Liver (tissue), 9 donors: Measurements from ENCODE around the gene ATP10D. TPM values are rescaled to one million over a fixed set of nuclear protein-coding genes. Genes with fewer than 3 reads are reported as not detected.
"Not testable (repeated sequence)": the region's sequence is repeated elsewhere in the genome, so short reads cannot be mapped to it uniquely, and the experiment has no call there.

Source experiments
- DNase-seq: peaks from one replicate; pipeline ENCODE4 v3.0.0-alpha.2; 2017; ENCODE audit warnings: low spot score
- H3K27ac ChIP-seq, 2 donors: one replicate each; pipeline ENCODE4 v1.7.0; 2013; ENCODE audit warnings: inconsistent platforms in 2 of 2, low read length in 2 of 2, control low read depth in 1 of 2, low read depth in 1 of 2, mild to moderate bottlenecking in 1 of 2
- H3K27me3 ChIP-seq, 4 donors: one replicate each; pipeline versions ENCODE4 v1.6.1 to v1.7.0; 2013; ENCODE audit warnings: low read length in 3 of 4, inconsistent platforms in 1 of 4, mild to moderate bottlenecking in 1 of 4, moderate library complexity in 1 of 4; ENCODE audit not compliant: control insufficient read depth in 4 of 4, insufficient read depth in 4 of 4
- H3K36me3 ChIP-seq, 4 donors: one replicate each; pipeline versions ENCODE4 v1.6.1 to v1.7.0; 2013; ENCODE audit warnings: low read length in 3 of 4, mild to moderate bottlenecking in 3 of 4, low read depth in 1 of 4, moderate library complexity in 1 of 4; ENCODE audit not compliant: control insufficient read depth in 4 of 4, insufficient read depth in 3 of 4
- H3K4me1 ChIP-seq, 4 donors: one replicate each; pipeline versions ENCODE4 v1.6.1 to v1.7.0; 2013; ENCODE audit warnings: low read length in 3 of 4, mild to moderate bottlenecking in 3 of 4, moderate library complexity in 1 of 4; ENCODE audit not compliant: control insufficient read depth in 4 of 4, insufficient read depth in 4 of 4
- H3K4me3 ChIP-seq, 3 donors: one replicate each; pipeline versions ENCODE4 v1.6.1 to v1.7.0; 2013; ENCODE audit warnings: low read length in 3 of 3, control low read depth in 1 of 3, low read depth in 1 of 3, mild to moderate bottlenecking in 1 of 3
- H3K9ac ChIP-seq, 2 donors: one replicate each; pipeline ENCODE4 v1.7.0; 2013; ENCODE audit warnings: low read length in 2 of 2, mild to moderate bottlenecking in 2 of 2, moderate library complexity in 2 of 2, control low read depth in 1 of 2, low read depth in 1 of 2
- H3K9me3 ChIP-seq, 4 donors: one replicate each; pipeline versions ENCODE4 v1.6.1 to v1.7.0; 2013; ENCODE audit warnings: low read length in 3 of 4; ENCODE audit not compliant: control insufficient read depth in 4 of 4
- CTCF ChIP-seq: fragments of 150-350 bp; IDR thresholded peaks from 2 replicates; pipeline ENCODE4 v1.5.1; 2017; ENCODE audit warnings: improper control_type of control experiment, low read depth, low read length; ENCODE audit not compliant: missing input control
- EGR1 ChIP-seq, 2 donors: IDR thresholded peaks; 2 replicates each; pipeline ENCODE4 v1.6.1; 2016 to 2018; ENCODE audit warnings: antibody characterized with exemption in 2 of 2, low read depth in 2 of 2
- FOXA1 ChIP-seq: IDR thresholded peaks from 2 replicates; pipeline ENCODE4 v1.6.1; 2016; ENCODE audit warnings: antibody characterized with exemption
- FOXA2 ChIP-seq: IDR thresholded peaks from 2 replicates; pipeline ENCODE4 v1.6.1; 2016; ENCODE audit warnings: antibody characterized with exemption
- GABPA ChIP-seq, 2 donors: IDR thresholded peaks in 1 of 2; conservative IDR thresholded peaks in 1 of 2; 2 replicates each; pipeline ENCODE4 v1.6.1; 2016; ENCODE audit warnings: antibody characterized with exemption in 2 of 2, mild to moderate bottlenecking in 1 of 2, moderate library complexity in 1 of 2
- HNF4A ChIP-seq, 2 donors: conservative IDR thresholded peaks; 2 replicates each; pipeline ENCODE4 v1.6.1; 2016; ENCODE audit warnings: antibody characterized with exemption in 2 of 2, mild to moderate bottlenecking in 2 of 2
- HNF4G ChIP-seq: IDR thresholded peaks from 2 replicates; pipeline ENCODE4 v1.6.1; 2016; ENCODE audit warnings: antibody characterized with exemption
- JUND ChIP-seq, 2 donors: IDR thresholded peaks; 2 replicates each; pipeline ENCODE4 v1.6.1; 2016; ENCODE audit warnings: antibody characterized with exemption in 2 of 2
- RAD21 ChIP-seq, 2 donors: IDR thresholded peaks; 2 replicates each; pipeline ENCODE4 v1.6.1; 2016; ENCODE audit warnings: antibody characterized with exemption in 2 of 2, mild to moderate bottlenecking in 2 of 2
- REST ChIP-seq: IDR thresholded peaks from 2 replicates; pipeline ENCODE4 v1.6.1; 2016; ENCODE audit warnings: antibody characterized with exemption, mild to moderate bottlenecking
- RXRA ChIP-seq, 2 donors: IDR thresholded peaks; 2 replicates each; pipeline ENCODE4 v1.6.1; 2017 to 2018; ENCODE audit warnings: antibody characterized with exemption in 2 of 2, mild to moderate bottlenecking in 1 of 2
- SP1 ChIP-seq: IDR thresholded peaks from 2 replicates; pipeline ENCODE4 v1.6.1; 2018; ENCODE audit warnings: antibody characterized with exemption, mild to moderate bottlenecking
- TAF1 ChIP-seq: conservative IDR thresholded peaks from 2 replicates; pipeline ENCODE4 v1.6.1; 2016; ENCODE audit warnings: antibody characterized with exemption, mild to moderate bottlenecking
- YY1 ChIP-seq: IDR thresholded peaks from 2 replicates; pipeline ENCODE4 v1.6.1; 2016; ENCODE audit warnings: antibody characterized with exemption, mild to moderate bottlenecking
- ZBTB33 ChIP-seq: IDR thresholded peaks from 2 replicates; pipeline ENCODE4 v1.6.1; 2016; ENCODE audit warnings: antibody characterized with exemption
- WGBS: extraction: QIAGEN DNeasy Blood & Tissue Kit; methylation state at CpG from one replicate; pipeline ENCODE4 v1.1.7; 2013; 5-methylcytosine and 5-hydroxymethylcytosine counted together
- polyA plus RNA-seq, 2 donors: library from polyadenylated mRNA; stranded (reverse) in 1 of 2; unstranded in 1 of 2; fragments of 200-250 nt in 1 of 2; fragments of >200 nt in 1 of 2; fragmentation: Nextera tagmentation in 1 of 2; extraction: Ambion mirVana in 1 of 2; gene quantifications; one replicate each; pipeline versions ENCODE4 v1.2.1 to v1.2.3, GENCODE V29; 2013 to 2015
- total RNA-seq, 2 donors: library from RNA; depleted of rRNA; stranded (reverse); fragments of >200 nt; gene quantifications; one replicate each; pipeline ENCODE4 v1.2.3, GENCODE V29; 2014
- TF ChIP-seq, protein P1 (sequence below): IDR thresholded peaks from 2 replicates; pipeline ENCODE4 v1.6.1; 2016; ENCODE audit warnings: antibody characterized with exemption
- TF ChIP-seq, protein P2 (sequence below): IDR thresholded peaks from 2 replicates; pipeline ENCODE4 v1.6.1; 2016; ENCODE audit warnings: antibody characterized with exemption
- donor health status: healthy.
- donor health status: healthy.
- donor health status: healthy.
- donor health status: healthy.
- donor health status: healthy.

Gene ATP10D
- total and polyA plus RNA-seq, 4 donors, result 4.3 to 13.6 (median 7.4) TPM

DNA sequence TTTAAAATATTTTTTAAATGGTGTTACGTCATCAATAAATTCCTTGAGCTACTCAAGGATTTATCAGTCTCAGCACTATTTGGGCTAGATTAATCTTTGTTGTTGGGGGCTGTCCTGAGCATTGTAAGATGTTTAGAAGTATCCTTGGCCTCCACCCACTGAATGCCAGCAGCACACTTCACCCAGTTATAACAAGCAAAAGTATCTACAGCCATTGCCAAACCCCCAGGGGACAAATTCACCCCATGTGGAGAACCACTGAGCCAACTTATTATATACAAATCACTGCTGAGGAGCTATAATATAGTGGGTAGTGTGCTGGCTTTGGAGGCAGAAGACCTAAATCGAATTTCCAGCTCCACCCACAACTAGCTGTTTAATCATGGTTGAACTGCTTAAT is 58.3 kb downstream of the ATP10D start:
- no peak for DNase-seq
- H3K4me1 ChIP-seq, result no peaks in the 10 kb centered on the region
- no peaks in the 10 kb centered on the region for H3K9me3 ChIP-seq
- no peak overlapping the region for H3K4me3 ChIP-seq
- TF ChIP-seq HNF4G (no peak), JUND (IDR thresholded peaks at IDR 0.05) (no peak), FOXA1 (no peak), FOXA2 (no peak), EGR1 (IDR thresholded peaks at IDR 0.05; ENCODE audit: low read depth in 2 of 2) (no peak), GABPA (IDR thresholded peaks at IDR 0.05 in 1 of 2, conservative IDR thresholded peaks at IDR 0.05 in 1 of 2) (no peak), RXRA (IDR thresholded peaks at IDR 0.05) (no peak), CTCF (no peak), TAF1 (no peak), SP1 (no peak), RAD21 (IDR thresholded peaks at IDR 0.05) (no peak)
- no peak overlapping the region for H3K9ac ChIP-seq
- H3K36me3 ChIP-seq, result peaks cover 0 to 16% (median 7%) of the 10 kb centered on the region in 4 donors
- H3K27me3 ChIP-seq, result no peaks in the 10 kb centered on the region
- 67% methylated on average over 2 of the region's 2 CpGs for WGBS
- no peak overlapping the region for H3K27ac ChIP-seq

DNA sequence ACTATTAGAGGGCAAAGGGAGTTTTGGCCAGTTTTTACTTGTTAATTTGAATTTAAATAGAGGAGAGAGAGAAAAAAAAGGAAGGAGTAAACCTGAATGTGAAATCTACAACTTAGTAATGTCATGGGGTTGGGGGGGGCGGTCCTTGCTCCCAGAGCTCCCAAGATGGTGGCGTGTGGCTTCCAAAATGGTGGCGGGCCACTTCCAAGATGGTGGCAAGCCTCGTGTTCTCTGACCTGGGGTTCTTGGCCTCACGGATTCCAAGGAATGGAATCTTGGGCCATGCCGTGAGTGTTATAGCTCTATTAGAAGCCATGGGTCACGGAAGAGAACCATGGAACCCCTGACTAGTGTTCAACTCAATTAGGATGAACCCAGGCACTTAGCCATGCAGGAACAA is 65.3 kb downstream of the ATP10D start:
- H3K4me1 ChIP-seq, H3K4me3 ChIP-seq, H3K9me3 ChIP-seq, H3K27ac ChIP-seq, DNase-seq, H3K9ac ChIP-seq, H3K27me3 ChIP-seq: not testable (repeated sequence)
- 90% methylated on average over 7 of the region's 7 CpGs for WGBS
- H3K36me3 ChIP-seq, result peaks cover 2 to 26% (median 10%) of the 10 kb centered on the region in 4 donors

- Histone ChIP-seq H3K4me3 (no peak overlapping the region), H3K27ac (no peak overlapping the region), H3K36me3 (peaks cover 2 to 26% (median 9%) of the 10 kb centered on the region in 4 donors), H3K27me3 (no peaks in the 10 kb centered on the region), H3K9ac (no peak overlapping the region), H3K9me3 (no peaks in the 10 kb centered on the region), H3K4me1 (no peaks in the 10 kb centered on the region)
- 96% methylated on average over 7 of the region's 7 CpGs for WGBS
- no peak for DNase-seq
- TF ChIP-seq RXRA (IDR thresholded peaks at IDR 0.05), result no peak
- no peak for TF ChIP-seq FOXA2
- TF ChIP-seq, protein P1, sequence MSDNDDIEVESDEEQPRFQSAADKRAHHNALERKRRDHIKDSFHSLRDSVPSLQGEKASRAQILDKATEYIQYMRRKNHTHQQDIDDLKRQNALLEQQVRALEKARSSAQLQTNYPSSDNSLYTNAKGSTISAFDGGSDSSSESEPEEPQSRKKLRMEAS, result no peak
- no peak for TF ChIP-seq CTCF
- no peak for TF ChIP-seq GABPA (IDR thresholded peaks at IDR 0.05 in 1 of 2, conservative IDR thresholded peaks at IDR 0.05 in 1 of 2)
- TF ChIP-seq EGR1 (IDR thresholded peaks at IDR 0.05; ENCODE audit: low read depth in 2 of 2), result no peak
- TF ChIP-seq FOXA1, result no peak
- TF ChIP-seq RAD21 (IDR thresholded peaks at IDR 0.05), result no peak
- TF ChIP-seq YY1, result no peak
- no peak for TF ChIP-seq HNF4A (conservative IDR thresholded peaks at IDR 0.05)
- TF ChIP-seq TAF1, result no peak
- TF ChIP-seq, protein P2, sequence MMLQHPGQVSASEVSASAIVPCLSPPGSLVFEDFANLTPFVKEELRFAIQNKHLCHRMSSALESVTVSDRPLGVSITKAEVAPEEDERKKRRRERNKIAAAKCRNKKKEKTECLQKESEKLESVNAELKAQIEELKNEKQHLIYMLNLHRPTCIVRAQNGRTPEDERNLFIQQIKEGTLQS, result no peak
- no peak for TF ChIP-seq JUND (IDR thresholded peaks at IDR 0.05)
- TF ChIP-seq HNF4G, result no peak
- TF ChIP-seq ZBTB33, result no peak
- TF ChIP-seq REST, result no peak
These were observed 65.9 kb downstream of the ATP10D start for GRCh38 chr4:47550899-47551548.
